GM20000 (cell line): ENCODE results near the gene SH2D1B.

ENCODE experiments used
- DNase-seq: peaks from one replicate; pipeline ENCODE4 v3.0.0; 2012; ENCODE audit warnings: low spot score
- CTCF ChIP-seq: IDR thresholded peaks from 2 replicates; pipeline ENCODE4 v1.5.1; 2012; ENCODE audit warnings: mild to moderate bottlenecking, control low read depth; ENCODE audit errors: extremely low read depth, missing control alignments

SH2D1B gene

GRCh38 chr1:162351246-162351842 lies 60.6 kb downstream of the SH2D1B start:
- no peak for DNase-seq
- no peak for TF ChIP-seq CTCF

- DNase-seq = no peak
- no peak for TF ChIP-seq CTCF
Observed at GRCh38 chr1:162349635-162350330, 62.2 kb downstream of the SH2D1B start.

GRCh38 chr1:162347281-162347680 lies 64.7 kb downstream of the SH2D1B start:
- no peak for DNase-seq
- no peak for TF ChIP-seq CTCF
